Nephron progenitor cell (in vitro differentiated cells): ENCODE measurements around the gene UBA7.
A peak's percentile ranks its signal among the peaks of the same experiment; 100 is the strongest.

ENCODE experiments used
- DNase-seq: peaks from one replicate; pipeline ENCODE4 v3.0.0; 2021
- H3K27ac Mint-ChIP-seq: 2 replicates; pipeline ENCODE4 v1.8.0; 2021; ENCODE audit warnings: mild to moderate bottlenecking, moderate library complexity, mixed read lengths
- H3K27me3 Mint-ChIP-seq: 2 replicates; pipeline ENCODE4 v1.8.0; 2021; ENCODE audit warnings: mild to moderate bottlenecking, low read depth, mixed read lengths; ENCODE audit not compliant: poor library complexity
- H3K36me3 Mint-ChIP-seq: 2 replicates; pipeline ENCODE4 v1.8.0; 2021; ENCODE audit warnings: low read depth, mixed read lengths
- H3K4me1 Mint-ChIP-seq: 2 replicates; pipeline ENCODE4 v1.8.0; 2021; ENCODE audit warnings: mixed read lengths
- H3K4me3 Mint-ChIP-seq: 2 replicates; pipeline ENCODE4 v1.8.0; 2021; ENCODE audit warnings: mild to moderate bottlenecking, moderate library complexity, mixed read lengths
- H3K9me3 Mint-ChIP-seq: 2 replicates; pipeline ENCODE4 v1.8.0; 2021; ENCODE audit warnings: mild to moderate bottlenecking, moderate library complexity, mixed read lengths
- TF ChIP-seq, protein P1 (sequence below): fragments of 200-600 bp; sonication (generic); IDR thresholded peaks from 2 replicates; pipeline ENCODE4 v1.5.0; 2021; ENCODE audit warnings: antibody characterized with exemption

UBA7 gene

DNA sequence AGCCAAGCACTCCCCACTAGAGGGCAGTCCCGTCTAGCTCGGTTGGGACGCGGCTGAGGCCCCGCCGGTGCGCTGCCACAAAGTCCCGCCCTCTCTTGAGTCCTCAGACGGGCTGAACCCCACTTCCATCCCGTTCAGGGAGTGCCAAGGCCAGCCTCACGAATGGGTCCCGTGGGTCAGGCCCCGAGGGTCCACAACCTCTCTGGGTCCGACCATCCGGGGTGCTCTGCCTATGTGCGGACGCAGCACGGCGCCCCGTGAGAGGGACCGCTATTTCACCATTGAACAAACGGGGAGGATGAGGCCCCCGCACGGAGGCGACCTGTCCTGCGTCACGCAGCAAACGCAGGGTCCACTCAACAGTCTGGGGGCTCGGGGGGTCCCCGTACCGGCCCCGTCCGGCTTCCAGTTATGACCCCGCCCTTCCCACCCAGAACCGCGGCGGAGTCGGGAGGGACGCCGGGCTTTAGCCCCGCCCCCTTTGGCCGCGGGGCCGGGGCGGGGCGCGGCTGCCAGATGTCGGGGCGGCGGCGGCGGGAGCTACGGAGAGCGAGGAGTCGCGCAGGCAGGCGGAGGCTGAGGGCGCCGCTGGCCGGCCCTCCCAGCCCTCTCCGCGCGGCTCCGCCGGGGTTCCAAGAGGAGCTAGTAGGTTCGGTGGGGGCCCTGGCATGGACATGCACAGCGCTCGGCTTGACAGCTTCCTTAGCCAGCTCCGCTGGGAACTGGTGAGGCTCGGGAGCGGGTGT, 10.9 kb downstream of the UBA7 start, which contains the start of gene INKA1:
Gene INKA1, plus strand, starts transcription at position 543 of the 746 bp plus-strand sequence. Its CDS starts 132 bp downstream, at position 675.
- Mint-ChIP-seq H3K27ac (peak within 1 kb of the TSS; percentile 93), H3K36me3 (no peaks in the 10 kb centered on the region), H3K4me3 (peak within 1 kb of the TSS; percentile 87), H3K27me3 (peaks cover 30% of the 10 kb centered on the region), H3K9me3 (no peaks in the 10 kb centered on the region), H3K4me1 (peaks cover 59% of the 10 kb centered on the region)
- TF ChIP-seq, protein P1, sequence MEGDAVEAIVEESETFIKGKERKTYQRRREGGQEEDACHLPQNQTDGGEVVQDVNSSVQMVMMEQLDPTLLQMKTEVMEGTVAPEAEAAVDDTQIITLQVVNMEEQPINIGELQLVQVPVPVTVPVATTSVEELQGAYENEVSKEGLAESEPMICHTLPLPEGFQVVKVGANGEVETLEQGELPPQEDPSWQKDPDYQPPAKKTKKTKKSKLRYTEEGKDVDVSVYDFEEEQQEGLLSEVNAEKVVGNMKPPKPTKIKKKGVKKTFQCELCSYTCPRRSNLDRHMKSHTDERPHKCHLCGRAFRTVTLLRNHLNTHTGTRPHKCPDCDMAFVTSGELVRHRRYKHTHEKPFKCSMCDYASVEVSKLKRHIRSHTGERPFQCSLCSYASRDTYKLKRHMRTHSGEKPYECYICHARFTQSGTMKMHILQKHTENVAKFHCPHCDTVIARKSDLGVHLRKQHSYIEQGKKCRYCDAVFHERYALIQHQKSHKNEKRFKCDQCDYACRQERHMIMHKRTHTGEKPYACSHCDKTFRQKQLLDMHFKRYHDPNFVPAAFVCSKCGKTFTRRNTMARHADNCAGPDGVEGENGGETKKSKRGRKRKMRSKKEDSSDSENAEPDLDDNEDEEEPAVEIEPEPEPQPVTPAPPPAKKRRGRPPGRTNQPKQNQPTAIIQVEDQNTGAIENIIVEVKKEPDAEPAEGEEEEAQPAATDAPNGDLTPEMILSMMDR: peak; percentile 82
- peak; percentile 88 for DNase-seq

GRCh38 chr3:49801160-49801559, 12.6 kb downstream of the UBA7 start:
- Mint-ChIP-seq H3K27me3 (peaks cover 33% of the 10 kb centered on the region), H3K36me3 (no peaks in the 10 kb centered on the region), H3K4me3 (no peak overlapping the region), H3K27ac (no peak overlapping the region), H3K9me3 (no peaks in the 10 kb centered on the region), H3K4me1 (peaks cover 42% of the 10 kb centered on the region)
- TF ChIP-seq, protein P1: no peak
- no peak for DNase-seq

DNA sequence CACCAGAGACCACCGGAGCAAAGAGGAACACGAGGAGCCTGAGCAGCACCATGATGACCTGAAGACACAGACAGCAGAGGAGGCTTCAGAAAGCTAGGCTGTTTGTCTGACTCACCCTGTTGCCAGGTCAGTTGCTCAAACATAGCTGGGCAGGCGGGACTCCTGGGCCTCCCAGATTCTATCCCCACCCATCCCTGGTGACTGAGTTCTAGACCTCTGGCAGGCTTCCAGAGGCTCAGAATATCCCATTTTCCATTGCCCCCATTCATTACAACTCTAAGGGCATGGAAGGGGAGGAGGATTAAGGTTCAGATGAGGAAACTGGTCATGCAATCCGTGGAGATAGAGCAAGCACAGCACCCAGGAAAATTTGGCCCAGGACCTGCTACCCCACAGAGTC, 14.0 kb downstream of the UBA7 start, which contains the start of gene CDHR4:
Gene CDHR4, minus strand, starts transcription at position 113 of the 400 bp plus-strand sequence. Its CDS starts 61 bp downstream, at position 52.
- Mint-ChIP-seq H3K27me3 (peaks cover 33% of the 10 kb centered on the region), H3K27ac (no peak within 1 kb of the TSS), H3K4me3 (no peak within 1 kb of the TSS)

DNA sequence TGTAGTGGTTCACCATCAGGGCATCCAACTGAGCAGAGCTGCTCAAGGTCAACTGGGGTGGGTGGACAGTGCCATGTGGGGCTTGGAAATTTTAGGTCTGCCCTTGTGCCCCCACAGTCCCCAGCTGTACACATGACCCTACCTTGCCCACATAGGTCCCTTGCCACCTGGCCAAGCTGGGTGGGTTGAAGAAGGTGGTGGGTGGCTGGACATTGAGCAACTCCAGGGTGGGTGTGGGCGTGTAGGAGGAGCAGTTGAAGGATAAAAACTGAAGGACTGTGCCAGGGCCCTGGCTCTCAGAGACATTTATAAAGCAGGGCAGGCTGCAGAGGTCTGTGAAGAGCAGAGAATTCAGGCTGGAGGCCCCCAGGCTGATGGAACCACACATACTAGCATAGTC, 14.6 kb downstream of the UBA7 start:
- Mint-ChIP-seq H3K4me1 (peaks cover 26% of the 10 kb centered on the region), H3K36me3 (no peaks in the 10 kb centered on the region), H3K9me3 (no peaks in the 10 kb centered on the region), H3K4me3 (no peak overlapping the region), H3K27me3 (peaks cover 35% of the 10 kb centered on the region), H3K27ac (no peak overlapping the region)
- TF ChIP-seq, protein P1: no peak
- DNase-seq: no peak

More for the DNA sequence above, 14.0 kb downstream of the UBA7 start, which contains the start of gene CDHR4:
- DNase-seq: no peak
- no peaks in the 10 kb centered on the region for H3K9me3 Mint-ChIP-seq
- no peaks in the 10 kb centered on the region for H3K36me3 Mint-ChIP-seq
- peaks cover 33% of the 10 kb centered on the region for H3K4me1 Mint-ChIP-seq
- TF ChIP-seq, protein P1: no peak

DNA sequence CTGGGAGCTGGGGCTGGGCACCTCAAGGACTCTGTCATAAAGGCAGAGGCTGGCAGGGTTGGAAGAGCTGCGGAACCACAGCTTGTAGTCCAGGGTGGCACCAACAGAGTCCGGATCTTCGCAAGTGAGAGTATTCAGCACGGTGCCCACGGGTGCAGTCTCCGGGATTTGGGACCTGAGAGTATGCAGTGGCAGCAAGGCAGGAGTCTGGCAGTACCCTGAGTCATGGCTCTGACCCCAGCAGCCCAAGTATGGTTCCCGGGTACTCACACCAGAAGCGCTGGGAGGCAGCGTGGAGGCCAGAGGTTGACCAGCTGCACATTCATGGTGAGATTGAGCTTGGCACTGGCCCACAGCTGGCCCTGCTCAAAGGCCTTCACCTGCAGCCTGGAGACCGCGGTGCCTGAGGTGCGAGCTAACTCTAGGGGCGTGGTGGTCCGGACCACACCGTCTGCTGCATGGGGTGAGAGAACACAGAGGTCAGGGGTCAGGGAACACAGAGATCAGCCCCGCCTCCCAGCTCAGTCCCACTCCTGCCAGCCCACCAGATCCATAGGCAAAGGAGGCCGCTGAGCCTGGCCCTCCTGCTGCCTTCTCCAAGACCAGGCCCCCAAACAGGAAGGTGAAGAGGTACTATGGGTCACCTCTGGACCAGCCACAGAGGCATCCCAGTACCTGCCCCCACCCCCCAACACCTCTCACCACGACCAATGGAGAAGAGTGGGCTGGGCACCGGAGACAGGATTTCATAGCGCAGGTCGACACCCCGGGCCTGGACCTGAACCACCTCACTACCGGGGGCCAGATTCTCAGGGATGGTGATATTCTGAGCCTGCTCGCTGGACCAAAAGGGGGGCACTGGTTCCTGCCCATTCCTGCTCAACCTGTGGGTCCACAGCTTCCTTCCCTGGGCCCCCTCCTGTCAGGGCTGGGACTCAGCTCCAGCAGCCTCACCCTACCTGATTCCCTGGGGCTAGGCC, 18.5 kb downstream of the UBA7 start:
- Mint-ChIP-seq H3K27me3 (peaks cover 22% of the 10 kb centered on the region), H3K27ac (no peak overlapping the region), H3K4me3 (no peak overlapping the region), H3K9me3 (no peaks in the 10 kb centered on the region), H3K36me3 (no peaks in the 10 kb centered on the region), H3K4me1 (peaks cover 17% of the 10 kb centered on the region)
- TF ChIP-seq, protein P1: no peak
- no peak for DNase-seq
